Measurements from ENCODE around the gene LENG8.

LENG8 gene

DNA sequence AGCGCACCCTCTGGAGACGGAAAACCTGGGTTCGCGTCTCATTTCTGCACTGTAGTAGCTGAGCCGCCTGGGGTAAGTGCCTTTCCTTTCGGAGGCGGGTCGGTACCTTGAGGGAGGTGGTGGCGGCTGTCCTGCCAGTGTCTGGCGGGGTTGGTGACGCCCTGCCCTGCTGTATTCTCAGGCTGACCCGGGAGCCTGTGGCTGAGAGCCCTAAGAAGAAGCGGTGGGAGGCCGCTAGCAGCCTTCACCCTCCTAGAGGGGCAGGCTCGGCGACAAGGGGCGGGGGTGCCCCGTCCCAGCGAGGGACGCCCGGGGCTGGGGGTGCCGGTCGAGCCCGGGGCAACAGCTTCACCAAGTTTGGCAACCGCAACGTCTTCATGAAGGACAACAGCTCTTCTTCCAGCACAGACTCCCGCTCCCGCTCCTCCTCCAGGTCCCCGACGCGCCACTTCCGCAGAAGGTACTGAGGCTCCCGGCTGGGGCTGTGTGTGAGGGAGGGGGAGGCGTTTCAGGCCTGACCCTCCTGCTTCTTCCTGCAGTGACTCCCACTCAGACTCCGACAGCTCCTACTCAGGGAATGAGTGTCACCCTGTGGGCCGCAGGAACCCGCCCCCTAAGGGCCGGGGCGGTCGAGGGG is 6.9 kb downstream of the LENG8 start:
- DNase-seq (ENCODE audit: low spot score) = no peak
- TF ChIP-seq, protein P1, sequence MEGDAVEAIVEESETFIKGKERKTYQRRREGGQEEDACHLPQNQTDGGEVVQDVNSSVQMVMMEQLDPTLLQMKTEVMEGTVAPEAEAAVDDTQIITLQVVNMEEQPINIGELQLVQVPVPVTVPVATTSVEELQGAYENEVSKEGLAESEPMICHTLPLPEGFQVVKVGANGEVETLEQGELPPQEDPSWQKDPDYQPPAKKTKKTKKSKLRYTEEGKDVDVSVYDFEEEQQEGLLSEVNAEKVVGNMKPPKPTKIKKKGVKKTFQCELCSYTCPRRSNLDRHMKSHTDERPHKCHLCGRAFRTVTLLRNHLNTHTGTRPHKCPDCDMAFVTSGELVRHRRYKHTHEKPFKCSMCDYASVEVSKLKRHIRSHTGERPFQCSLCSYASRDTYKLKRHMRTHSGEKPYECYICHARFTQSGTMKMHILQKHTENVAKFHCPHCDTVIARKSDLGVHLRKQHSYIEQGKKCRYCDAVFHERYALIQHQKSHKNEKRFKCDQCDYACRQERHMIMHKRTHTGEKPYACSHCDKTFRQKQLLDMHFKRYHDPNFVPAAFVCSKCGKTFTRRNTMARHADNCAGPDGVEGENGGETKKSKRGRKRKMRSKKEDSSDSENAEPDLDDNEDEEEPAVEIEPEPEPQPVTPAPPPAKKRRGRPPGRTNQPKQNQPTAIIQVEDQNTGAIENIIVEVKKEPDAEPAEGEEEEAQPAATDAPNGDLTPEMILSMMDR (conservative IDR thresholded peaks at IDR 0.05; ENCODE audit: low read depth) = no peak
- ChIA-PET POLR2A (ENCODE audit: low non-redundant PET) (no interaction called here), CTCF (no interaction called here)
- no peak overlapping the region for H3K27ac ChIP-seq

DNA sequence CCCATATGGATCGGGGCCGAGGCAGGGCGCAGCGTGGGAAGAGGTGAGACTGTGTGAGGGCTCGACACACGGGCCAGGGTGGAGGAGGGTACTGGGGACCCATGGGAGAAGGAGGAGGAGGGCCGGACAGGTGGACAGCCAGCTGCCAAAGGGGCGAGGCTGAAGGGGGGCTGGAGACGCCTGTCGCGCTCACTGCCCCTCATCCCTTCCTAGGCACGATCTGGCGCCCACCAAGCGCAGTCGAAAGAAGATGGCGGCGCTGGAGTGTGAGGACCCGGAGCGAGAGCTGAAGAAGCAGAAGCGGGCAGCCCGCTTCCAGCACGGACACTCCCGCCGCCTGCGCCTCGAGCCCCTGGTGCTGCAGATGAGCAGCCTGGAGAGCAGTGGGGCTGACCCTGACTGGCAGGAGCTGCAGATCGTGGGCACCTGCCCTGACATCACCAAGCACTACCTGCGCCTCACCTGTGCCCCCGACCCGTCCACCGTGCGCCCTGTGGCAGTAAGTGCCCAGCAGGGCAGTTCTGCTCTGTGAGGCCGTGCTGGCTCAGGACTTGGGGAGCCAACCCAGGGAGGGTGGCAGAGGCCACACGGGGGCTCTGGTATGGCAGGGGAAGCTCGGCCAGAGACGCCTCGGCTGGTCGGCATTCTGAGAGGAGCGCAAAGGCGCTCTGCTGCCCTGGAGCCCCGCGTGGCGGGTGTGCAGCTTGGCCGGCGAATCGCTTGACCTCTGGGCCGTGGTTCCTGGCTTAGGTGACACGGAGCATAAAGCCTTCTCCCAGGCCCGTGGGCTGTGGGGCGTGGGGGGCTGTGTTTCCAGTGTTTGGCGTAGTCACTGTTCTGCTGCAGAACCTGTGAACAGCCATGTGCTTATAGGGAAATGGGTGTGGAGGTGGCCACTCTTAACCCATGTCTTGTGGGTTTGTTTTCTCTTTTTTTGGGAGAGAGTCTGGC is 7.7 kb downstream of the LENG8 start:
- POLR2A ChIA-PET (ENCODE audit: low non-redundant PET) = no interaction called here
- CTCF ChIA-PET = no interaction called here
- DNase-seq (ENCODE audit: low spot score) = no peak
- H3K27ac ChIP-seq = no peak overlapping the region
- TF ChIP-seq, protein P1 (conservative IDR thresholded peaks at IDR 0.05; ENCODE audit: low read depth) = no peak

DNA sequence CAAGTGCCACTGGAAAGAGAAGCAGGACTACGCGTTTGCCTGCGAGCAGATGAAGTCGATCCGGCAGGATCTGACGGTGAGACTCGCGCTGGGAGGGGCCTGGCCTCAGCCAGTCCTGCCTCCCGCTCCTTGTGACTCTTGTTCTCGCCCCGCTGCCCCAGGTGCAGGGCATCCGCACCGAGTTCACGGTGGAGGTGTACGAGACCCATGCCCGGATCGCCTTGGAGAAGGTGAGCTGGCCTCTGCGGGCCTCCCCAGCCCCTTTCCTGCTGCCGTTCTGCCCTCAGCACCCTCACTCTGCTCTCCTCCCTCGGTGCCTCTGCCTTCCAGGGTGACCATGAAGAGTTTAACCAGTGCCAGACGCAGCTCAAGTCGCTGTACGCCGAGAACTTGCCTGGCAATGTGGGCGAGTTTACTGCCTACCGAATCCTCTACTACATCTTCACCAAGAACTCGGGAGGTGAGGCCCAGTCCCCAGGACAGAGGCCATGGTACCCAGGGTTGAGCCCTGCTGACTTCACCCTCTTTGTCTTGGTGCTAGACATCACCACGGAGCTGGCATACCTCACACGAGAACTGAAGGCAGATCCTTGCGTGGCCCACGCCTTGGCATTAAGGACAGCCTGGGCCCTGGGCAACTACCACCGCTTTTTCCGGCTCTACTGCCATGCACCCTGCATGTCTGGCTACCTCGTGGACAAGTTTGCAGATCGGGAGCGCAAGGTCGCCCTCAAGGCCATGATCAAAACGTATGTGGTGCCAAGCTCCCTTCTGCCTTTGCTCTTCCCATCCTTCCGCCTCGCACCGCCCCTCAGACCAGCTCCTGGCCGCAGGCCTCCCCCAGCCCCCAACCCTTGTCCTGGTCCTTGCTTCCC is 9.0 kb downstream of the LENG8 start:
- TF ChIP-seq, protein P1 (conservative IDR thresholded peaks at IDR 0.05; ENCODE audit: low read depth) = no peak
- peak overlapping the region; percentile 33 for H3K27ac ChIP-seq
- POLR2A ChIA-PET (ENCODE audit: low non-redundant PET) = no interaction called here
- CTCF ChIA-PET = no interaction called here
- no peak for DNase-seq (ENCODE audit: low spot score)

DNA sequence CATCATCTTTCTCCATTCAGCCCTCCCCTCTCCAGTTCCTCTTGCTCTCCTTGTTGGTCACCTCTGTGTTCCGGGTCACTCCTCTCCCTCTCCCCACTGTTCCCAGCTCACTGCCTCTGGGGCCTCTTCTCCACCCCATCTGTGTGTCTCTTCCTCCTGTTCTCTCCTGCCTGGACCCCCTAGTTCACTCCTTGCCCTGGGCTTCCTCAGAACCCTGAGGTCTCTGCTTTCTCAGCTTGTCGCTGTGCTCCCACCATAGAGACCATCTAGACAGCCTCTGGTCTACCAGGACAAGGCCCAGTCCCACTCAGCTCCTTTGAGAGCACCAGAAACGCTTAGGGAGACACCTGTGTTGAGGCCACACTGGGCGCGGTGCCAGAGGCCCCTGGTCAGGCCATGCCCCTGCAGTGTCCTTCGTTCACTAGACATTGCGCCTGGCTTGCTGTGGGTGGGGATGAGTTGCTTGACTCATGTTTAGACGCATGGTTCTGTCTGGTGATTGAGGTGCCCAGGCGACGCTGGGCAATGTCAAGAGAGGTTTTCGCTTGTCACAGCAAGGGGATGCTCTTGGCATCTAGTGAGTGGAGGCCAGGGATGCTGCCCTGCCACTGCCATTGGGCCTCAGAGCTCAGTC is 9.8 kb downstream of the LENG8 start:
- no peak for DNase-seq (ENCODE audit: low spot score)
- ChIA-PET POLR2A (ENCODE audit: low non-redundant PET) (no interaction called here), CTCF (no interaction called here)
- TF ChIP-seq, protein P1 (conservative IDR thresholded peaks at IDR 0.05; ENCODE audit: low read depth) = no peak
- peak overlapping the region; percentile 33 for H3K27ac ChIP-seq

DNA sequence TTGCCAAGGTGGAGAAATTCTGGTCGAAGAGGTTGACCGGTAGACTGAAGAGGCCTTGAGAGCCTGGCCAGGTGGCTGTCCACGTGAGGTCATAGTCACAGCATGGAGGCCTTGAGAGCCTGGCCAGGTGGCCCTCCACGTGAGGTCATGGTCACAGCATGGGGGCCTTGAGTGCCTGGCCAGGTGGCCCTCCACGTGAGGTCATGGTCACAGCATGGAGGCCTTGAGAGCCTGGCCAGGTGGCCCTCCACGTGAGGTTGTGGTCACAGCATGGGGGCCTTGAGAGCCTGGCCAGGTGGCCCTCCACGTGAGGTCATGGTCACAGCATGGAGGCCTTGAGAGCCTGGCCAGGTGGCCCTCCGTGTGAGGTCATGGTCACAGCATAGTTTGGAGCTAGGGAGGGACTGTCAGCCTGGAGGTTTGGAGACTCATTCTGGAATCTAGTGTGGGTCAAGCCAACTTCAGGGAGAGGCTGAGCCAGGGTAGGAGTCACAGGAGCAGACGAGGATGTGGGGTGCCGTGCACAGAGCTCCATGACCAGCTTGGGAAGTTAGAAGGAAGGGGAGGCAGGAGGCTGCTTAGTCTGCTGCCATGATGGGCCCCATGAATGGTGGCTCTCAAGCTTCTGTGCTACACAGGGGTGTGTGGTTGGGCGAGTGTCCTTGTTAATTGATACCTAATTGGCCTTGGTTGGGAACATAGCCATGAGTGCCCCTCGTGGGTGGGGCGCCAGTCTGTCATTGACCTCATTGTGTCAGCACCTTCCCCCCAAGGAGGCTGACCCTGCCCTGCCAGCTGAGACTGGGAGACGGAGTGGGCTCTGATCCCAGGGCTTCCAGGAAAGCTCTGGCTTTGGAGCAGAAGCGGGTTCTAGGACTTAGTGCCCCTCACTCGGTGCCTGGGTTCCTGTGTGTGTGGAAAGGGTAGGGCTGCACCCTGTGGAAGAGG is 10.6 kb downstream of the LENG8 start:
- POLR2A ChIA-PET (ENCODE audit: low non-redundant PET) = interaction anchor here (1.3 kb wide), 1 partner anchor 11 kb away, joined by 6 read pairs; the partner anchor contains the start of gene LENG8
- no peak for DNase-seq (ENCODE audit: low spot score)
- CTCF ChIA-PET = interaction anchor here (1.1 kb wide), 1 partner anchor 9 kb away, joined by 4 read pairs; no protein-coding TSS in a partner anchor
- peak overlapping the region; percentile 99 for H3K27ac ChIP-seq
- TF ChIP-seq, protein P1 (conservative IDR thresholded peaks at IDR 0.05; ENCODE audit: low read depth) = no peak

Data from RWPE1 (cell line).